Upper lobe of left lung (tissue), 6 donors: ENCODE results near the gene HOXA1. TPM values are rescaled to one million over a fixed set of nuclear protein-coding genes. Genes with fewer than 3 reads are reported as not detected.

Experiments
- ATAC-seq, 2 donors: fragments of 200-7000 bp; cut with Tn5 transposase; one replicate each; pipeline ENCODE4 v1.9.1; 2022; ENCODE audit warnings: mild to moderate bottlenecking in 2 of 2, moderate library complexity in 2 of 2; ENCODE audit not compliant: low FRiP score in 2 of 2
- DNase-seq, 2 donors: peaks; one replicate each; pipeline ENCODE4 v3.0.0-alpha.2; 2019 to 2020
- H3K27ac ChIP-seq, 4 donors: fragments of 200-600 bp; sonication (generic); one replicate each; pipeline ENCODE4 v1.5.1; 2016 to 2019
- H3K27me3 ChIP-seq, 4 donors: fragments of 200-600 bp; sonication (generic); one replicate each; pipeline ENCODE4 v1.5.1; 2017 to 2019
- H3K36me3 ChIP-seq, 4 donors: fragments of 200-600 bp; sonication (generic); one replicate each; pipeline ENCODE4 v1.5.1; 2016 to 2019
- H3K4me1 ChIP-seq, 4 donors: fragments of 200-600 bp; sonication (generic); one replicate each; pipeline ENCODE4 v1.5.1; 2018 to 2019
- H3K4me3 ChIP-seq, 4 donors: fragments of 200-600 bp; sonication (generic); one replicate each; pipeline ENCODE4 v1.5.1; 2017 to 2019; ENCODE audit warnings: mild to moderate bottlenecking in 2 of 4, moderate library complexity in 1 of 4
- H3K9me3 ChIP-seq, 4 donors: fragments of 200-600 bp; sonication (generic); one replicate each; pipeline ENCODE4 v1.5.1; 2018 to 2019
- EP300 ChIP-seq, 4 donors: sonication (generic); formaldehyde crosslinking; IDR thresholded peaks; one replicate each; pipeline ENCODE4 v1.5.1; 2017; ENCODE audit warnings: antibody characterized with exemption in 4 of 4, control low read depth in 2 of 4
- POLR2A ChIP-seq, 4 donors: fragments of 450-650 bp; IDR thresholded peaks; one replicate each; pipeline ENCODE4 v1.5.1; 2016 to 2017; ENCODE audit warnings: antibody characterized with exemption in 4 of 4, mild to moderate bottlenecking in 2 of 4
- POLR2AphosphoS5 ChIP-seq, 2 donors: sonication (generic); formaldehyde crosslinking; IDR thresholded peaks; one replicate each; pipeline ENCODE4 v1.5.1; 2017; ENCODE audit warnings: antibody characterized with exemption in 2 of 2
- WGBS, 2 donors: methylation state at CpG; one replicate each; pipeline ENCODE4 v1.1.5; 2017 to 2018; 5-methylcytosine and 5-hydroxymethylcytosine counted together
- total RNA-seq, 6 donors: library from RNA; depleted of rRNA in 4 of 6; stranded (reverse); fragments of >200 nt in 4 of 6; gene quantifications; one replicate each; pipeline versions ENCODE4 v1.1.0 to v1.2.1, GENCODE V29; 2016 to 2021
- TF ChIP-seq, protein P1 (sequence below), 6 experiments: fragments of 450-650 bp in 4 of 6; fragments of 200-600 bp in 2 of 6; sonication (generic) in 2 of 6; IDR thresholded peaks; one replicate each; pipeline ENCODE4 v1.5.1; 2016 to 2019; ENCODE audit warnings: antibody characterized with exemption in 6 of 6
- donor health status: DM: no; HTN: no; CAD: no; lungs with moderate emphysema.
- donor health status: DM: no; HTN: yes; CAD: no; lungs with severe emphysema.

HOXA1 gene
- total RNA-seq, 6 donors from 2014 or later, result 0.46 to 2.1 (median 0.64) TPM; not detected in 3

DNA sequence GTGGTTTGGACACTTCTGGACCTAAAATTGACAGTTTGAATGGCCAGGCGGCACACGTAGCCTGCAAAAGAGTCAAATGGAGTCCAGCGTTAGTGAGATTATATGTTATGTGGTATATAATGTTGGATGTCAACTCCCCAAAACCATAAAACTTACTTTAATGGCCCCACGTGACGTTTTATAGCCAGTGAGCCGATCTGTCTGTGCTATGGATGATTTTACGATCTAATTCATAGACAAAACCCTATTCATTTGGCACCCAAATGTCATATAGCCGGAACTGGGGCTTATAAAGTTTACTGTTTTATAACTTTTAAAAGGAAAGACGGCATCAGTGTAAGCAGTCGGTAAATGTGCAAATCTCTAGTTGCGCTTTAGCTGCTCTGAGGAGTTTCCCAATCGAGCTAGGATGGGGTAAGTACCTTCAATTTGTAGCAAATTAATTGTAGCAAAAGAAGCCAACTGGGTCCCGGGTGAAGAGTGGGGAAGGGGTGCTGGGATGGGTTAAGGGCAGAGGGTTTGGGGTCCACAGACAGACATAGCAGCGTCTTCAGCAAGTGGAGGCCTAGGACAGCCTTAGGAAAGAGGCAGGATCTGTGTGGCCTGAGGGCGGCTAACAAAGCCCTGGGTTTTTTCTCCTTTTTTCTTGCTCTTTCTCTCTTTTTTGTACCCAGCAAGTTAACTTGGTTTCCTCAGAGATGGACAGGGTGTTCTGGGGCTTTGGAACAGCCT, 44.5 kb upstream of the HOXA1 start:
- TF ChIP-seq EP300 (IDR thresholded peaks at IDR 0.05) (no peak), POLR2AphosphoS5 (IDR thresholded peaks at IDR 0.05) (no peak), POLR2A (IDR thresholded peaks at IDR 0.05) (no peak)
- TF ChIP-seq, protein P1, sequence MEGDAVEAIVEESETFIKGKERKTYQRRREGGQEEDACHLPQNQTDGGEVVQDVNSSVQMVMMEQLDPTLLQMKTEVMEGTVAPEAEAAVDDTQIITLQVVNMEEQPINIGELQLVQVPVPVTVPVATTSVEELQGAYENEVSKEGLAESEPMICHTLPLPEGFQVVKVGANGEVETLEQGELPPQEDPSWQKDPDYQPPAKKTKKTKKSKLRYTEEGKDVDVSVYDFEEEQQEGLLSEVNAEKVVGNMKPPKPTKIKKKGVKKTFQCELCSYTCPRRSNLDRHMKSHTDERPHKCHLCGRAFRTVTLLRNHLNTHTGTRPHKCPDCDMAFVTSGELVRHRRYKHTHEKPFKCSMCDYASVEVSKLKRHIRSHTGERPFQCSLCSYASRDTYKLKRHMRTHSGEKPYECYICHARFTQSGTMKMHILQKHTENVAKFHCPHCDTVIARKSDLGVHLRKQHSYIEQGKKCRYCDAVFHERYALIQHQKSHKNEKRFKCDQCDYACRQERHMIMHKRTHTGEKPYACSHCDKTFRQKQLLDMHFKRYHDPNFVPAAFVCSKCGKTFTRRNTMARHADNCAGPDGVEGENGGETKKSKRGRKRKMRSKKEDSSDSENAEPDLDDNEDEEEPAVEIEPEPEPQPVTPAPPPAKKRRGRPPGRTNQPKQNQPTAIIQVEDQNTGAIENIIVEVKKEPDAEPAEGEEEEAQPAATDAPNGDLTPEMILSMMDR (IDR thresholded peaks at IDR 0.05), result no peak
- peaks cover 0 to 12% (median 5%) of the 10 kb centered on the region in 4 donors for H3K27me3 ChIP-seq
- peaks cover 11 to 35% (median 15%) of the 10 kb centered on the region in 4 donors for H3K4me1 ChIP-seq

DNA sequence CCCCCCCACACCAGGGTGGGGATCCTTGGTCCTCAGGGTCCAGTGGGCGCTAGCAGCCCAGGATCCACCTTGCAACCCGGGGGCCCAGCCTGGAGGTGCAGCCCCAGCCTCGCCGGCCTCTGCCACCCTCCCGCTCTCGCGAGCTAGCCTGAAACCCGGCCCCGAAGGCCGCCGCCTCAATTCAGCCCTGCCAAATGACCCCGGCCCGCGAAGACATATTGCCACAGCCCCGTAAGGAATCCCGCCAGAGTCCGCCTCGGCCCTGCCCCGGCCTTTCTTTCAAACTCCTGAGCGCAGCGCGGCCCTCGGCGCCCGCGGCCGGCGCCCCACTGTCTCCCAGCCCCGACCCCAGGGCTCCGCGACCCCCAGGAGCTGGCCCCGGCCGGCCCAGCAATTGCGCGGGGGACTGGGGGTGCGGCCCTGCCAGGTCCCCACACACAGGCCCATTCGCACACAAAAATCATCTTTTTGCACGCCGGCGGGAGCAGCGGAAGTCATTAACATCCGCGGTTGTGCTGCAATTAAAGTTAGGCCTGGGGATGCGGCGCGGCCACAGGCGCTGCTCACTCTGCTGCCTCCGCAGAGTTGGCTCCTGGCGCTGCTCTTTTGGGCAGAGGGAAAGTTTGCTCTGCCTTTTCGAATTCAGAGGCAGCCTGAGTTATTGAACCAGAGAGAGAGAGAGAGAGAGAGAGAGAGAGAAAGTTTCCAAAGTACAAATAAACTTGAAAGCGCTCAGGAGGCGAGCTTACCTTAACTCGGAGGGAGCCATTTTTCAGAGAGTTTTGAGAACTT, 43.7 kb upstream of the HOXA1 start:
- 35 to 69% methylated on average over 24 to 41 of the region's 53 CpGs for WGBS, 2 donors
- ATAC-seq, result no peak
- H3K9me3 ChIP-seq, result no peaks in the 10 kb centered on the region
- H3K27me3 ChIP-seq, result peaks cover 0 to 7% (median 3%) of the 10 kb centered on the region in 4 donors
- peaks cover 14 to 35% (median 22%) of the 10 kb centered on the region in 4 donors for H3K4me1 ChIP-seq
- H3K27ac ChIP-seq, result peak overlapping the region; percentile 94 to 98 (median 96)
- H3K4me3 ChIP-seq, result peak overlapping the region in 3 of 4 donors; percentile 23 to 74 (median 62)
- TF ChIP-seq POLR2AphosphoS5 (IDR thresholded peaks at IDR 0.05) (no peak), EP300 (IDR thresholded peaks at IDR 0.05) (no peak), POLR2A (IDR thresholded peaks at IDR 0.05) (no peak)
- TF ChIP-seq, protein P1 (IDR thresholded peaks at IDR 0.05), result no peak
- peak in 1 of 2 donors; percentile 83 for DNase-seq
- H3K36me3 ChIP-seq, result no peaks in the 10 kb centered on the region

More for the DNA sequence above, 44.5 kb upstream of the HOXA1 start:
- 49% methylated on average over 15 of the region's 15 CpGs for WGBS, 2 donors
- H3K9me3 ChIP-seq, result no peaks in the 10 kb centered on the region
- no peaks in the 10 kb centered on the region for H3K36me3 ChIP-seq
- DNase-seq, result no peak
- peak overlapping the region; percentile 94 to 98 (median 96) for H3K27ac ChIP-seq
- H3K4me3 ChIP-seq, result peak overlapping the region in 3 of 4 donors; percentile 49 to 74 (median 62)
- ATAC-seq, result no peak

DNA sequence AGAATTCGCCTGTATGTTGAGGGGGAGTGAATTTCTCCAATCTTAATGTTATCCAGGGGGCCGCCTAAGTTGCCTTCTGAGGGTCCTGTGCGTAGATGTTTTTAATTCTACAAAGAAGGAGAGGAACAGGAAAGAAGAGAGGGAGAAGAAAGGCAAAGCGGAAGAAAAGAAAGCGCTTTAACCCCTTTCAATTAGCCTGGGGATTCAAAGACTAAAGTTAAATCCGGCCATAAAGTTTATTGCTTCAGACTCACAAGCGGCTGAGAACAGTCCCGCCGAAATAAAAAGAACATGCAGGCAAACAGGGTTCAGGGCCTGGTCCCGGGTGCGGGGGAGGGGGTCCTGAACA, 43.2 kb upstream of the HOXA1 start:
- no peaks in the 10 kb centered on the region for H3K36me3 ChIP-seq
- peak overlapping the region in 3 of 4 donors; percentile 23 to 74 (median 62) for H3K4me3 ChIP-seq
- no peak for TF ChIP-seq POLR2A (IDR thresholded peaks at IDR 0.05)
- TF ChIP-seq, protein P1 (IDR thresholded peaks at IDR 0.05), result no peak
- no peak for TF ChIP-seq POLR2AphosphoS5 (IDR thresholded peaks at IDR 0.05)
- TF ChIP-seq EP300 (IDR thresholded peaks at IDR 0.05), result no peak
- peaks cover 0 to 6% (median 2%) of the 10 kb centered on the region in 4 donors for H3K27me3 ChIP-seq
- H3K9me3 ChIP-seq, result no peaks in the 10 kb centered on the region
- ATAC-seq, result no peak
- peak overlapping the region; percentile 94 to 98 (median 96) for H3K27ac ChIP-seq
- H3K4me1 ChIP-seq, result peaks cover 19 to 37% (median 24%) of the 10 kb centered on the region in 4 donors
- no peak for DNase-seq
- WGBS, 2 donors, result 32 to 39% methylated on average over 11 of the region's 11 CpGs

DNA sequence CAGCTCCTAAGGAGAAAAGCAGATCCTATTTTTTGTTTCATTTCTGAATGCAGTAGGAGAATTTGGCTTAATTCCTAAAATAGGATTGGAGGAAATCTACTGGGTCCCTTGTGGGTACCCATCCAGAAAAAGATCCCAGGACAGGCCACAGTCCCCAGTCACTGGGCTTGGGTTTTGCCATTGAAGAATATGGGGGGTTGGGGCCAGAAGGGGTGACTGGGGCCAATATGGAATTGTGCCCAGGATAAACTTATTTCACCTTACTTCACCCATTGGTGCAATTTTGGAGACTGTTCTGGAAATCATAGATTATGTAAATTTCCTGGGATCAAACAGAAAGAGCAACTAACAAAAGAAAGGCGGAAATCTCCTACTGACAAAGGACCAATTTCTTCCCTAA, 42.7 kb upstream of the HOXA1 start:
- Histone ChIP-seq H3K27me3 (peaks cover 0 to 6% (median 2%) of the 10 kb centered on the region in 4 donors), H3K4me1 (peaks cover 19 to 36% (median 28%) of the 10 kb centered on the region in 4 donors), H3K4me3 (peak overlapping the region in 2 of 4 donors; percentile 62 to 74), H3K9me3 (no peaks in the 10 kb centered on the region), H3K36me3 (no peaks in the 10 kb centered on the region), H3K27ac (peak overlapping the region; percentile 94 to 98 (median 96))
- WGBS, 2 donors, result 41 to 52% methylated on average over 1 of the region's 1 CpG
- ATAC-seq (no peak), DNase-seq (no peak)
- TF ChIP-seq, protein P1 (IDR thresholded peaks at IDR 0.05), result no peak
- TF ChIP-seq EP300 (IDR thresholded peaks at IDR 0.05), result no peak
- no peak for TF ChIP-seq POLR2A (IDR thresholded peaks at IDR 0.05)
- no peak for TF ChIP-seq POLR2AphosphoS5 (IDR thresholded peaks at IDR 0.05)
